Skin epidermis (tissue), 12 donors: ENCODE results near the gene UCHL1.
"Not testable (repeated sequence)": the region's sequence is repeated elsewhere in the genome, so short reads cannot be mapped to it uniquely, and the experiment has no call there.

ENCODE experiments used
- H3K27ac ChIP-seq, 21 experiments: fragments of 200-600 bp; sonication (generic) in 11 of 21; one replicate each; pipeline ENCODE4 v1.5.0; 2020; ENCODE audit warnings: mild to moderate bottlenecking in 3 of 21, inconsistent platforms in 2 of 21, moderate library complexity in 2 of 21
- H3K4me3 ChIP-seq, 7 experiments: fragments of 200-600 bp; sonication (generic) in 2 of 7; one replicate each; pipeline ENCODE4 v1.5.0; 2020; ENCODE audit warnings: inconsistent platforms in 2 of 7, mild to moderate bottlenecking in 2 of 7, moderate library complexity in 1 of 7

The UCHL1 gene

GRCh38 chr4:41285202-41285863 lies 28.6 kb downstream of the UCHL1 start:
- H3K4me3 ChIP-seq: no peak overlapping the region
- H3K27ac ChIP-seq: no peak overlapping the region

DNA sequence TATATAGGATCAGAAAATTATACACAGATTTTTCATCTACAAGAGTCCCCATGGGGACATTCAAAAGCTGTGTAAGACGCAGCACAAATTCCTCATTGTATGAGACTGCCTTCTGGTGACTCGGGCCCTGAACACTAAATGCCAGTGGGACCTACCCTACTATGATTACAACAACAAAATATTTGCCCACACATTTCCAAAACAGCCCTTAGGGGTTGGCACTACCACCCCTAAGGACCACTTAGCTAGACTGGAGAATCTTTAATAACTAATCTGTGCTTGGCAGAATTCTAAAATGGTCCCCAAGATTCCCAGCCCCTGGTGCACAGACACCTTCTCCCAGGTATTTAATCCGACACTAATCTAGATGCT lies 29.1 kb downstream of the UCHL1 start:
- H3K27ac ChIP-seq: no peak overlapping the region
- no peak overlapping the region for H3K4me3 ChIP-seq

GRCh38 chr4:41287005-41287404 lies 30.3 kb downstream of the UCHL1 start:
- Histone ChIP-seq H3K27ac (no peak overlapping the region), H3K4me3 (no peak overlapping the region)

- Histone ChIP-seq H3K27ac (no peak overlapping the region), H3K4me3 (no peak overlapping the region)
Observed at GRCh38 chr4:41287852-41288251, 31.1 kb downstream of the UCHL1 start.

- Histone ChIP-seq H3K4me3 (no peak overlapping the region), H3K27ac (no peak overlapping the region)
Observed at GRCh38 chr4:41288254-41288653, 31.5 kb downstream of the UCHL1 start.

GRCh38 chr4:41290479-41290878 lies 33.8 kb downstream of the UCHL1 start:
- Histone ChIP-seq H3K4me3 (no peak overlapping the region), H3K27ac (no peak overlapping the region)

DNA sequence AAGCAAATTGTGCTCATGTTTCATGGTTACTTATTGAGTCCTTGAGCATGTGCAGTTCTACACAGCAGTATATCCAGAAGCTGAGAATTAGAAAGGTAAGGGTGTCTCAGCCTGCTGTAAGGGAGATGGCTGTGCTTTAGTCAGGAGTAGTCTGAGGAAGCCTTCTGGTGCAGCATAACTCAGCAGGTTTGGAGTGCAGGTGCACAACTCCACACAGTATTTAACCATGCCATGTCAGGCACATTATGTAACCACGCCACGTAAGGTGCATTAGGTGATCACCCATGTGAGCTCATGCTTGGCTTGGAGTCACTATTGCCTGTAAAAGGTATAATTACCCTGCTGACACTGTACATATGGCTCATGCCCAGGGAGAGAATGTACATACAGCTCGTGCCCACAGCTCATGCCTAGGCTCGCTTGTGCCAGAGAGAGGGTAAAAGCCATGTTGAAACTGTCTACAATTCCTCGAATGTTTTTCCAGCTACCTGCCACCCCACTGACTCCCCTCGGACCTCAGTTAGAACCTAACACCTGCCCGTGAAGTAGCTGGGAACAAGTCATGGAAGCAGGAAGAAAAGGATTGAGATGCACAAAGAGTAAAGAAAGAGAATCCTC lies 37.8 kb downstream of the UCHL1 start:
- no peak overlapping the region for H3K27ac ChIP-seq
- H3K4me3 ChIP-seq: no peak overlapping the region

DNA sequence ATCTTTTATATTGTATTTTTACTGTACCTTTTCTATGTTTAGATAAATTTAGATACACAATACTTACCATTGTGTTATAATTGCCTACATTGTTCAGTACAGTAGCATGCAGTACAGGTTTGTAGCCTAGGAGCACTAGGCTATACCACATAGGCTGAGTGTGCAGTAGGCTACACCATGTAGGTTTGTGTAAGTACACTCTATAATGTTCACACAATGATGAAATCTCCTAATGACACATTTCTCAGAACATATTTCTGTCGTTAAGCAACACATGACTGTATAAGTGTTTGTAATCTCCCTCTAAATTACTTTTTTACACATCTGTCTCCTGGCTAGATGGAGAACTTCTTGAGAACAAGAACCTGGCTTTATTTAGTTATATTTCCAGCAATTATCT lies 40.3 kb downstream of the UCHL1 start:
- H3K27ac ChIP-seq: no peak overlapping the region
- no peak overlapping the region for H3K4me3 ChIP-seq

GRCh38 chr4:41297832-41298231 lies 41.1 kb downstream of the UCHL1 start:
- H3K4me3 ChIP-seq: no peak overlapping the region

GRCh38 chr4:41299486-41299885 lies 42.8 kb downstream of the UCHL1 start:
- Histone ChIP-seq H3K27ac (no peak overlapping the region), H3K4me3 (no peak overlapping the region)

More at GRCh38 chr4:41297832-41298231, 41.1 kb downstream of the UCHL1 start:
- no peak overlapping the region for H3K27ac ChIP-seq

- H3K4me3 ChIP-seq: no peak overlapping the region
Observed at GRCh38 chr4:41301137-41301536, 44.4 kb downstream of the UCHL1 start.

GRCh38 chr4:41303372-41304118 lies 46.8 kb downstream of the UCHL1 start:
- Histone ChIP-seq H3K27ac (no peak overlapping the region), H3K4me3 (no peak overlapping the region)

More at GRCh38 chr4:41301137-41301536, 44.4 kb downstream of the UCHL1 start:
- H3K27ac ChIP-seq: no peak overlapping the region

DNA sequence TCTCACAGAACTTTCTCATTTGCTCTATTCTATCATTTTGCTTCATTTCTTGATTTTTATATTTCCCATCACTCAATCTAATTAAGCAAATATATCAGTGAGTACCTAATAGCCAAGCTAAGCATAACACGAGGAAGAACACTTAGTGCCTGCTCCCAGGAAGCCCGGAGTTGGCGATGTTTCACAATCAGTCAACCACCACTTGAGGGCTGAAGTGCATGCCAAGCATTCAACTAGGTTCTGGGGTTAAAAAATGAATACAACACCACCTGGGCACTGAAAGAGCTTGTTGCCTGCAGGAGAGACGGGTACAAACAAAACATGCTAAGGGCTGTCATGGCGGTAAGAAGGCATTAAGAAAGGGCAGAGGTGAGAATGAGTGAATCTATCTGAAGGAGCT lies 47.5 kb downstream of the UCHL1 start:
- H3K4me3 ChIP-seq: no peak overlapping the region

DNA sequence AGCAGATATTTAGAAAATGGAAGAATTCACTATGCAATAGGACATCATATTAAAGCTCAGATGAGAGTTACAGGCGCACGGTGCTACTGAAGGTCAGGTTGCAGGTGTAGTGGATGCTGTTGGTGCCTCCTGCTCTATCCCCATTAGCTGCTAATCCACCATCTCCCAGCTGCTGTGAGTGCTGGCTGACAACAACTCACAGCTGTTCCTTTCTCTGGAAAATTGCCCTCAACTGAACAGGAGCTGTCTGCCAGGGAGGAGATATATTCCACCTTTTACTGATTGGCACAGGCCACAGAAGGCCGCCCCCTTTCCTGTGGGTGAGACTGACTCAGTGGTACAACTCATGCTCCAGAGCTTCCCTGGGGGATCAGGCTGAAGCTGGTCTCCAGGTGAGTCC lies 48.7 kb downstream of the UCHL1 start:
- Histone ChIP-seq H3K27ac (no peak overlapping the region), H3K4me3 (no peak overlapping the region)

More for the DNA sequence above, 47.5 kb downstream of the UCHL1 start:
- H3K27ac ChIP-seq: no peak overlapping the region

GRCh38 chr4:41307638-41308037 lies 50.9 kb downstream of the UCHL1 start:
- no peak overlapping the region for H3K4me3 ChIP-seq
- H3K27ac ChIP-seq: no peak overlapping the region

- H3K27ac ChIP-seq: no peak overlapping the region
Observed at GRCh38 chr4:41308398-41308797, 51.7 kb downstream of the UCHL1 start.

DNA sequence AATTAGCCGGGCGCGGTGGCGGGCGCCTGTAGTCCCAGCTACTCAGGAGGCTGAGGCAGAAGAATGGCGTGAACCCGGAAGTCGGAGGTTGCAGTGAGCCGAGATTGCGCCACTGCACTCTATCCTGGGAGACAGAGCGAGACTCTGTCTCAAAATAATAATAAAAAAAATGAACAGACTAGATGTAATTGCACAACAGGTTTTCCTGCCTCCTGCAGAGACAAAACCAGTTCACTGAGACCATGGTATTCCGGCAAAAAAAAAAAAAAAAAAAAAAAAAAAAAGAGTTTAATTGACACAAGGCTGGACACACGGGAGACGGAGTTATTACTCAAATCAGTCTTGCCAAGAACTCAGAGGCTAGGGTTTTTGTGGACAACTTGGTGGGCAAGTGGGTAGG lies 58.7 kb downstream of the UCHL1 start:
- not testable (repeated sequence) for H3K4me3 ChIP-seq

More at GRCh38 chr4:41308398-41308797, 51.7 kb downstream of the UCHL1 start:
- H3K4me3 ChIP-seq: no peak overlapping the region

DNA sequence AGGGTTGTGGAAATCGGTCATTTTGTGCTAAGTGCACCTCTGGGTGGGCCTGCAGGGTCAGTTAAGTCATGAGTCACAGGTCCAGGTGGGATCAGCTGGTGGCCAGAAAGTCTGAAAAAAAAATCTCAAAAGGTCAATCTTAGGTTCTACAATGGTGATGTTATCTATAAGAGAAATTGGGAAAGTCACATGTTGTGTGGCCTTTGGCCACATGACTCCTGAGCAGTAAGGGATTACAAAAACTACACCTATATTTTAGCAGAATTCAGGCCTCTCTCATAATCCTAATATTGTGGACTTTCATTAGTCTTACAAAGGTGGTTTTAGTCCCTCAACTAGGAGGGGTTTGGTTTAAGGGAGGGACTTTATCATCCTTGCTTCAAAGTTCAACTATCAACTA lies 59.1 kb downstream of the UCHL1 start:
- Histone ChIP-seq H3K4me3 (no peak overlapping the region), H3K27ac (no peak overlapping the region)

More for the DNA sequence above, 58.7 kb downstream of the UCHL1 start:
- H3K27ac ChIP-seq: not testable (repeated sequence)
